Midbrain (tissue), 1 donor: ENCODE measurements around the gene PLOD1.

Experiments
- DNase-seq: peaks from one replicate; lab custom pipeline; 2025; lab: John Stamatoyannopoulos, UW

Gene PLOD1

DNA sequence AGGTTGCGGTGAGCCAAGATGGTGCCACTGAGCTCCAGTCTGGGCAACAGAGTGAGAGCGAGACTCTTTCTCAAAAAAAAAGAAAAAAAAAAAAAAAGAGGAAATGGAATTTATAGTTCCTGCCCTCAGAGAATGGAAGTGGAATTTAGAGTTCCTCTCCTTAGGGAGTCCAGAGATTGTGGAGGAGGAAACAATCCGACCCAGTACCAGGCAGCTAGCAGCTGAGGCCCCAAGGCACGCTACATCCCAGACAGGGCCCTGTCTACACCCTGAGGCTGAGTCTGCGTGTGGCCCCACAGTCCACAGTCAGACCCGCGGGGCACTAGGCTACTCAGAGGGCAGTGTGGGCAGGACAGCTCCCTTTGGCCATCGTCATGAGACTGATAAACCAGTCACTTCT lies 43.8 kb downstream of the PLOD1 start:
- no peak for DNase-seq

DNA sequence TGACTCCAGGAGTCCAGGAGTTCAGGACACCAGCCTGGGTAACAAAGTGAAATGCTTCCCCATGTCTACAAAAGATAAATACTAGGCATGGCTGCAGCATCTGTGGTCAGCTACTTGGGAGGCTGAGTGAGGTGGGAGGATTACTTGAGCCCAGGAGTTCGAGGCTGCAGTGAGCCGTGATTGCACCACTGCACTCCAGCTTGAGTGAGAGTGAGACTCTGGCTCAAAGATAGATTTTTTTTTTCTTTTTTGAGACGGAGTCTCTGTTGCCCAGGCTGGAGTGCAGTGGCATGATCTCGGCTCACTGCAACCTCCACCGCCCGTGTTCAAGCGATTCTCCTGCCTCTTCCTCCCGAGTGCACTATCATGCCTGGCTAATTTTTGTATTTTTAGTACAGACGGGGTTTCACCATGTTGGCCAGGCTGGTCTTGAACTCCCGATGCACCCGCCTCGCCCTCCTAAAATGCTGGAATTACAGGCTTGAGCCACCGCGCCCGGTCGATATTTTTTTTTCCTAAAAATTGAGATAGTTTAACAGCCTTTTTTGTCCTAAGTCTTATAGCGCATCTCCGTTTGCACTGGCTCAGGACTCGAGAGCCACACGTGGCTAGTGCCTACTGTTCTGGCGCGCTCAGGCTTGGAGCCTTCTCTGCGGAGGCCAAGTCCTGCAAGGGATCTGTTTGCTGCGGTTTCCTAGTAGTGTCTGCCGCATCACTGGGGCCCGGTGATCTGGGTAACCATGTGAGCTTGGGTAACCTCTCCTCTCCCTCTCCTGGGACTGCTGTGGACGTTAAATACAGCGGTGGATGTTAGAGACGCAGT lies 44.7 kb downstream of the PLOD1 start:
- no peak for DNase-seq

DNA sequence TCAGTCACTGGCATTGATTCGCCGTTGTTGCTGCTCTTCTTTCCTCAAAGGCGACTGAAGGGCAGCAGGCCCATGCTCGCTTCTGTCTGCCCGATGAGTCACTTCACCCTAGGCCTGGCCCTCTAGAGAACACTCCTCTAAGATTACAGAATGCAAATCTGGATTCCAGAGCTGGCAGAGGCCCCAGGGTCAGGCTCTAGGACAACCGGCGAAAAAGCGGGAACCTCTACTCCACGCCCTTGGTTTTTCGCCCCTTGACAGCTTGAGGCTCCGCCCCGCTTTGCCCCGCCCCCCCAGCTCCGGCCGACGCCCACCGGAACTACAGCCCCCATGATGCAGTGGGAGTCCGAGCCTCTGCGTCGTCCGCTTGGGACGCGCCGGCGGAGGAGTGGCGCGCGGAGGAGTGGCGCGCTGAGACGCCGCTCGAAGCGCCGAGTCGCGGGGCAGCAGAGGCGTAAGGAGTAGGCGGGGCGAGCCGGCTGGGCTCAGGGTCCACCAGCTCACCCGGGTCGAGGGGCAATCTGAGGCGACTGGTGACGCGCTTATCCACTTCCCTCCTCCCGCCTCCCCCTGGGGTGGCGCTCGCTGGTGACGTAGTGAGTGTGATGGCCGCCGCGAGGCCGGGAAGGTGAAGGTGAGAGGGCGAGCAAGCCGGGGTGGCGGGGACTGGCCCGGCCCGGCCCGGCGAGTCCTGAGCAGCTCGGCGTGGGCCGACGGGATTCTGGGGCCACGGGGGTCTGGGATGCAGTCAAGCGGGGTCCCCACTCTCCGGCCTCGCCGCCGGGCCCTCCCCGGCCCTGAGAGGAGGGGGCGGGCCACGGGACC lies 45.5 kb downstream of the PLOD1 start, which contains the start of gene MFN2:
Gene MFN2 (plus strand): TSS at position 594 of the 825 bp plus-strand sequence. CDS start 8,725 bp downstream, outside the sequence.
- peak; percentile 96 for DNase-seq

DNA sequence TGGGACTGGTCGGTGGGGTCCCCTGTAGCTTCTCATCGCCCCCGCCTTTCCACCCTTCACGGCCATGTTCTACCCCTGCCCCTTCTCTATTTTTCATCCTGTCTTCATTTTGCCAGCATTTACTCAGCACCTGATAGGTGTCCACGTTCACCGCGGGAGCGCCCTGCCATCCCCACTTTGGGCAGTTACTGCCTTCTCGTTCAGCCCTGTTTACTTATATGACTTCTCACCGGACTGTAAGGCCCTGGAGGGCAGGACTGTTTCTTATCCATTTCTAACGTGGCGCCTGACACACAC lies 46.1 kb downstream of the PLOD1 start:
- no peak for DNase-seq

DNA sequence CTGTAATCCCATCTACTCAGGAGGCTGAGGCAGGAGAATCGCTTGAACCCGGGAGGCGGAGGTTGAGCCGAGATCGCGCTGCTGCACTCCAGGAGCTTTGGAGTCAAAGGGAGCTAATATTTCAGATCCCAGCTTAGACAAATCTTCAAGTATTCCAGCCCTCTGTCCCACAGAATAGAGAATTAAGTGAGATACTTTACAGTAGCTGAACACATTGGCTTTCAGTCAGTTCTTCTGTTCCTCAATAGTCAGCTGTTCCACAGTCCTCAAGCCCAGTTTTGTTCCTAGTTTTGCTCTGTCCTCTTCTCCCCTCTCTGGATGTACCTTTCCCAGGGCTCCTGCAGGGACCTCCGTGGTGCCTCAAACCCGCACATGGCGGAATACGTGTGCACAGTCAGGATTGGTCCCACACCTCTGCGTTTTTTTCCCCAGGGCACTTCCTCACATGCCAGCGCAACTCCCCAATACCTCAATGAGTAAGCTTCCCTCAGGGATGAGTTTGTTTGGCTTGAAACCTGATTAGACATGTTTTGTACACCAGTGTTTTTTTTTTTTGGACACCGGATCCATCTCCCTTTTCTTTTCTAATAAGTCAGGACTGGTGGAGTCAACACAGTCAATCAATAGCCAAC lies 47.0 kb downstream of the PLOD1 start:
- no peak for DNase-seq

DNA sequence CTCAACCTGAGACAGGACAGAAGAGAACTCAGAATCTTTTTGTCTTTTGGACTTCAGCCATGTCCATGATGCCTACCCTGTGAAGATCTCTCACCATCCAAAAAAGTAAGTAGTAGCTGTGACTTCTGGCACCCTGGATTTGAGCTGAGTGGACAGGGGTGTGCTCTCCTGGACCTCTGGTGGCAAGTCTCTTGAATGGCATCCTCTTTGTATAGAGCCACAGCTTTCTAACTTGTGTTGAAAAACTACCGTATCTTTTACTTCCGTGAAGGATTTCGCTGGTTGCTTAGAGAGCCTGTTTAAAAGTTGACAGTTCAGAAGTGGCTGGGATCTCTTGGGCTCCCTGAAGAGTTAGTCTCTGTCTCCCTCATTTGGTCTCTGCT lies 47.5 kb downstream of the PLOD1 start:
- DNase-seq, result no peak

DNA sequence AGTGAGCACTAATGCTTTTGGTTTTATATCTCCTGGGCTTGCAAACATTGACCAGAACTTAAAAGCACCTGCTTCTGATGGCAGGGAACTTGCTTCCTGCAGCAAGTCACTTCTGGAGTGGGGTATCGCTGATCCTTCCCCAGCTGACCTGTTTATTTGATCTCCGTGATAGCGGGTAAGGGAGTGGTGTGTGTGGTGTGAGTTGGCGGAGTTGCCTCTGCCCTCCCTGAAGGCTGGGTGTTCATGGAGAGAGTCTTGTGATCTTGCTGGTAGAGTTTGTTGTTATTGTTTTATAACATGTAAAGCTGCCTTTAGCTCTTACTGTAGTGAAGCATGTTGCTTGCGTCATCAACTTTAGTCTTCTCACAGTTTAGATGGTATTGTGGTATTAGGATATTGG lies 49.6 kb downstream of the PLOD1 start:
- no peak for DNase-seq

DNA sequence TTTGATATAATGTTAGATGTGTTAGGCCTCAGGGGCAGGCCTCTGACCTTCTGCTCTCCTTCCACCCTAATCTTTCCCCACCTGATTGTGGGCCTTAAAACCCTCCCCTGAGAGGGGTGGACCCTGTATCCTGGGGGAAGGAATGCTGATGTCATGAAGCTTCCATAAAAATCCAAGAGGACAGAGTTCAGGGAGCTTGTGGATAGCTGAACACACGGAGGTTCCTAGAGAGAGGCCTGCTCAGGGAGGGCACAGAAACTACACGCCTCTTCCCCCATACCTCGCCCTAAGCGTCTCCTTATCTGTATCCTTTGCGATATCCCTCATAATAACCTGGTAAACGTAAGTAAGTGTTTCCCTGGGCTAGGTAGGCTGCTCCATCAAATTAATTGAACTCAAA lies 50.1 kb downstream of the PLOD1 start:
- no peak for DNase-seq

DNA sequence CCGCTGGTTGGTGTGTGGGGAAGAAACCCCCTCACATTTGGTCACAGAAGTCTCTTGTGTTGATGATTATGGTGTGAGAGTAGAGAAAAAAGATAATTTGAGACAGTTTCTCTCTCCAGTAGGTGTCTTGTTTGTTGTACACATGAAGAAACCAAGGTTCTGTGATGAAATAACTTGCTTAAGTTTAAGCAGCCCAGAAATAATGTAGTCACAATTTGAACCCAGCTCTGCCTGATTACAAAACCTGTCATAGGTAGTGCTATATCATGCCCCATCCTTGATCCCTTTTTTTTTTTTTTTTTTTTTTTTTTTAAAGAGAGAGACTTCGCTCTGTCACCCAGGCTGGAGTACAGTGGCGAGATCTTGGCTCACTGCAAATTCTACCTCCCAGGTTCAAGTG lies 50.7 kb downstream of the PLOD1 start:
- no peak for DNase-seq

DNA sequence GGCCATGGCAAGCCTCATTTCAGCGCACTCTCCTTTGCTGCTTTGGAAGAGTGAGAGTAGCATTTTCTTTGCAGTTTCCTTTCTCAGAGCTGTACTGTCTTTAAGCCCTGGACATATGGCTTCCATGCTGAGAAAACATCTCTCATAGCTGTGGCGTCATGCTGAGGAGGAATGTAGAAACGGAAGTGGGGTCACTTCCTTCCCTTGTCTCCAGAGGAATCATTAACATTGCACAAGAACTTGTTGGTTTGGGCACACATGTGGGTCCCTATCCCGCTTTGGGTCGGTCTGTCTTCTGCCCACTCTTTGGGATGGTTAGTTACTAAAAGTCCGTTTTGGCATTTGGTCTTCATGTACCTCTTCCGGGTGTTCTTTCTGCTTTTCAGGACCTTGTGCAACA lies 51.3 kb downstream of the PLOD1 start:
- DNase-seq, result no peak

DNA sequence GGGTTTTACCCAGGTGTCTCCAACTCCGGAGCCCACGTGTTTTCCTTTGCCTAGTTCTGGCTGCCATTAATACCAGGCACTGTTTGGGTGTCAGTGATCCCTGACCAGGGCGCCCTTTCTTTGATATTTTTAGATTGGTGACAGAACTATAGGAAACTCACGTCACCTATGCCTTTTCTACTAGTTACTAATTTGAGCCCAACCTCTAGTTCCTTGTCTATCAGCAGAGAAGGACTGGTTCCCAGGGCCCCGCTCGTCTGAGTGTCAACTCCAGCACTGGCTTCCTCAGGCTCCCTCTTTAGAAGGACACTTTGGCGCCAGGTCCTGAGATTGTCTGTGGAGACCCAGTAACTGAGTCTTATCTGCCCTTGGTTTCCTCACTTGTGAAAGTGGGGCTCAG lies 55.2 kb downstream of the PLOD1 start:
- DNase-seq, result no peak

DNA sequence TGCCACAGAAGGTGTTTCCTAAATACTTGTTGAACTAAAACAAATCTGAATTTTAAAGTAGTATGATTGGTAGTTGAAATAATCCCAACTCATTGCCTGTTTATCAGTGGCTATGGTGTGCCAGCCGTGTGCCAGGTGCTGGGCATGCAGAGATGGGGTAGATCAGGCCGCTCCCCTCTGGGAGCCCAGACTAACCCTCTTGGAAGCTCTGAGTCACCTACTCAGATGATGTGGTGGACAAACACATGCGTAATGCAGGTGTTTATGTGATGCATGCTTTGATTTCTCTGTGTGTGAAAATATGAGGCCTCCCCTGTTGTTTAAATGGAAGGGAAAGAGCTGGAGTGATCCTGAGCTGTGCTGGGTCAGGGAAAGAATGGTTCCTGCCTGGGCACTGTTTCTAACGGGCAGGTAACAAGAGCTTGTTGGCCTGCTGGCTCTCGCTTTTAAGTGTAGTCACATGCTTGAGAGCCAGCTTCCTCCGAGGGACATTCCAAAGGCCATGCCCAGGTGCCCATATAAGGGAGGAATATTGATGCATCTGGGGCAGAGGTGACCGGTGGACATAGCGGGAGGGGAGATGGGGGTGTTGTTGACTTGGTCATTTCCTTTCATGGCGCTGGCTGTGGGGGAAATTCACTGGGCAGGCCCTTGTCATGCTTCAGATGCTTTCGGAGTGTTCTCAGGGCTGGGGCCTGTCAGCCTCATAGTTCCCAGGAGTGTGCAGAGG lies 56.0 kb downstream of the PLOD1 start:
- no peak for DNase-seq

DNA sequence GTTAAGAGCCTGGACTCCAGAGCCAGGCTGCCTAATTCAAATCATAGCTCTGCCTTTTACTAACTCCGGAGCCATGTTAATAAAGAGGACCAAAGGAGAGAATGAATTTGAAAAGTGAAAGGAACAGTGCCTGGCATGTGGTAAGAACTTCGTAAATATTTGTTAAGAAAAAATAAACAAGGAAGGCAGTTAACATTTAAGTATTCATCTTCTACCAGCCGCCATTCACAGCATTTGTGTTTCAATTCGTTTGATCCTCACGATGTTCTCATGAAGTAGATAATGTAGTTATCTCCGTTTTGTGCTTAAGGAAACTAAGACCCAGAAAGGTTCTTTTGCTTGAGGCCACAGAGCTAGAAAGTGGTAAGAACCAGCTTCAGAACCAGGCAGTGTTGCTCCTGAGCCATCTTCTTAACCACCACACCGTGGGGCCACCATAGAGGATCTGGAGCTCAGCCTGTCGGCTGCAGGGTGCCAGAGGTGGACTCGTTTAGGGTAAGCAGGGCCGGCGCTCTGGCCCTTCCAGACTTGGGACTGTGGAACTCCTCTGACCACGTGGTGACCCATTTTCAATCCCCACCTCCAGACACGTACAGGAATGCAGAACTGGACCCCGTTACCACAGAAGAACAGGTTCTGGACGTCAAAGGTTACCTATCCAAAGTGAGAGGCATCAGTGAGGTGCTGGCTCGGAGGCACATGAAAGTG lies 57.6 kb downstream of the PLOD1 start:
- no peak for DNase-seq

DNA sequence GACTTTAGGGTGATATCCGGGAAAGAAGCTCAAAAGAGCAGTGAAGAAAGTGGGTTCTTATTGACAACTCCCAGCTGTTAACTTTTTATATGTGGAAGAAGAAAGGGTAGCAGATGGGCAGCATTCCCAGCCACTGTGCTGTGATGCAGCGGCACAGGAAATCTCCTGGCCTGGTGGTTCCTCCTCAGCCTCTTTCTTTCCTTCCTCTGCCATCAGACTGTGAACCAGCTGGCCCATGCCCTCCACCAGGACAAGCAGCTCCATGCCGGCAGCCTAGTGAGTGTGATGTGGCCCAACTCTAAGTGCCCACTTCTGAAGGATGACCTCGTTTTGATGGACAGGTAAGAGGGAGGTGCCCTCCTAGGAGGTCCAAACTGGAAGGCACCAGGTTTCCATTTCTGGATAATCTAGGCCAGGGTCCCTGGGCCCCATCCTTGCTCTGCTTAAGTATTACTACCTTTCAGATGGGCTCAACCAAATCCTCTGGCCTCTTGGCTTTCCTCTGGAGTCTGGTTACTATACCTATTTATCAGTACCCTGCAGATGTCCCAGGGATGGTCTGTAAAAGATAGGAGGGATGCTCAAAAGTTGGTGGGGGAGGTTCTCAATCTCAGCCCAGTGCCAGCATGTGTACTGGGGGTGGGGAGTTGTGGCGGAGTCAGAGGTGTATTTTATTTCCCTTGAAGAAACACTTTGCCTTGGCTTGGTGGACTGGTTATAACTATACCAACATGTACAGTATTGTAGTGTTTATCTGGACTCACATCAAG lies 62.7 kb downstream of the PLOD1 start:
- DNase-seq, result no peak

DNA sequence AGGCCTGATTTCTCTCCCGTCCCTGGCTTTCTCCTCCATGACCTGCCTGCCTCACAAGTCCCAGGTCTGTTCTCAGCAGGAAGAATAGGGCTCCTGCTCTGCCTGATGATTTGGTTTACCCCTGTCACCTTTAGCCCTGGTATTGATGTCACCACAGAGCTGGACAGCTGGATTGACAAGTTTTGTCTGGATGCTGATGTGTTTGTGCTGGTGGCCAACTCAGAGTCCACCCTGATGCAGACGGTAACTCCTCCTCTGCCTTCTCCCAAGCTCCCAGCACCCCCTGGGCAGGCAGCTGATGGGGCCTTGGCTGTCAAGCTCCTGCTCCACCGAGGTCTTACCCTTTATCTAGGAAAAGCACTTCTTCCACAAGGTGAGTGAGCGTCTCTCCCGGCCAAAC lies 64.1 kb downstream of the PLOD1 start:
- no peak for DNase-seq

DNA sequence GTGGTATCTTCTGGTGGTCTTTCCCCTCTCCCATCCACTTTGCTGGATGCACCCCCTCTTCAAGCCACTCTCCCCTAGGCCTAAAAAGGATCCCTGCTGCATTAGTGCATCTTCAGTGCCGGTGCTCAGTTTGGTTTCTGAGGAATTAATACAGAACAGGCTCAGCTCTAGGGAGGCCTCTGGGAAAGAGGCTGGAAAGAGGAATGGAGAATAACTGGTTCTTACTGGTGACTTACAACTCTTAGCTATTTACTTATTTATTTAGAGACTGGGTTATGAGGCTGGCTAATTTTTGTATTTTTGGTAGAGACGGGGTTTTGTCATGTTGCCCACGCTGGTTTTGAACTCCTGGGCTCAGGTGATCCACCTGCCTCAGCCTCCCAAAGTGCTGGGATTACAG lies 64.7 kb downstream of the PLOD1 start:
- DNase-seq, result no peak

DNA sequence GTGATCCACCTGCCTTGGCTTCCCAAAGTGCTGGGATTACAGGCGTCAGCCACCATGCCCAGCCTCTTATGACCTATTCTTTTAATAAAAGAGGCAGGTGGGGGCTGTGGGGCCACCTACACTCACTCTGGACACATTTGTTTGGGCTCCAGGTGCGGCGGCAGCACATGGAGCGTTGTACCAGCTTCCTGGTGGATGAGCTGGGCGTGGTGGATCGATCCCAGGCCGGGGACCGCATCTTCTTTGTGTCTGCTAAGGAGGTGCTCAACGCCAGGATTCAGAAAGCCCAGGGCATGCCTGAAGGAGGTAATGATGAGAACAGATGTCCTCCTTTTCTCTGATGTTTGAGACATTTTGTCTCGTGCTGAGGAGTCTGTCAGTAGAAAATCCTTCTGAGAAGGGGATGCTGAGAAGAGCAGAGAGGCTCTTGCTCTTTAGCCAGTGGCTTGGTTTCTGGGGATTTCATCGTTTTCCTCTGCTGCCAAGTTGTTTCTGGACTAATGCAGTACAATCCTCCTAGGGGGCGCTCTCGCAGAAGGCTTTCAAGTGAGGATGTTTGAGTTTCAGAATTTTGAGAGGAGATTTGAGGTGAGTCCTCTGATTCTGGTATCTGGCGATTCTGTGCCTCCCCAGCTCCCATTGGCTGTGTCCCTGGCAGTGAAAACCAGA lies 66.9 kb downstream of the PLOD1 start:
- peak; percentile 29 for DNase-seq

DNA sequence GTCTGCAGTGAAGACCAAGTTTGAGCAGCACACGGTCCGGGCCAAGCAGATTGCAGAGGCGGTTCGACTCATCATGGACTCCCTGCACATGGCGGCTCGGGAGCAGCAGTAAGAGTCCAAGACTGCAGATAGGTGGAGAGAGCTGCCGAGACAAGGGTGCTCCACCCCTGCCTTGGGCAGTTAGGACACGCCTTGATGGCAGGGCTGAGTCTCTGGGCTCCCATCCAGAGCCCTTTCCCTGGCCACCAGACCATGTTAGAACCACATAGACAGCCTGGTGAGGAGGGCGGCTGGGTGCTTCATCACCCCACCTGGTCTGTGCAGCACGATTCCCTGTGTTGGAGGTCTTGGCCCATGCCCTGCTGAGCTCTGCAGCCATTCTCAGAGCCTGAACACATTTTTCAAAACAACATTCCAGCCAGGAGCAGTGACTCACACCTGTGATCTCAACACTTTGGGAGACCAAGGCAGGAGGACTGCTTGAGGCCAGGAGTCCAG lies 67.5 kb downstream of the PLOD1 start:
- no peak for DNase-seq

DNA sequence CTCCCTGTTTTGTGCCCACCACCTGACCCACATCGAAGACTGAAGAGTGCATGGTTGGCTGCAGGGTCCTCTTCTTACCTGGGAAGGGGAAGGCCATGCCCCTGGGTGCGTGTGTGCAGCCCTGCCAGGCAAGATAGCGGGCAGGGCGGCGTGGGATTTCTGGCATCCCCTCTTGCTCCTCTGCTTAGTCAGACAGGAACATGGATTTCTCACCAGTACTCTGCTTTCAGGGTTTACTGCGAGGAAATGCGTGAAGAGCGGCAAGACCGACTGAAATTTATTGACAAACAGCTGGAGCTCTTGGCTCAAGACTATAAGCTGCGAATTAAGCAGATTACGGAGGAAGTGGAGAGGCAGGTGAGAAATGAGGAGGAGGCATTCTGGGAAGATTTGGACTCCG lies 69.2 kb downstream of the PLOD1 start:
- no peak for DNase-seq

DNA sequence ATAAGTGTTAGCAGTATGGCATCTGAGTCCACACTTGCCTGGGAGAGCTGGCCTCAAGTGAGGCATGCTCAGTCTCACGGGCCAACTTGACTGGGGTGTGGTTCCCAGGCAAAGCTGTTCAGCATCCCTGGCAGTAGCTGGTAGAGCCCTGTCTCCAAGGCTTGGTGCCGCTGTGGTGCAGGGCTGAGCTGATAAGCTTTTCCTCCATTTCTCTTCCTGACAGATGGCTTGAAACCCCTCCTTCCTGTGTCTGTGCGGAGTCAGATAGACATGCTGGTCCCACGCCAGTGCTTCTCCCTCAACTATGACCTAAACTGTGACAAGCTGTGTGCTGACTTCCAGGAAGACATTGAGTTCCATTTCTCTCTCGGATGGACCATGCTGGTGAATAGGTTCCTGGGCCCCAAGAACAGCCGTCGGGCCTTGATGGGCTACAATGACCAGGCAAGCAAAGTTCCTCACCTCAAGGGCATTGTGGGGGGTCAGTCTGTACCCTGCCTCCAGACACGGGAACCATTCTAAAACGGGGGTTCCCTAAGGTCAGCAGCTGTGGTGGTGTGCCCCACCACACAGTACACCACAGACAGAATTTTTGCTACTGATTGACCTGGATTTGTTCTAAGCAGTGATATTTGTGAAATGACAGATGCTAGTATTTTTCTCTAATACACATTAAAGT lies 71.1 kb downstream of the PLOD1 start:
- no peak for DNase-seq
